GM13977 (cell line): ENCODE measurements around the gene P2RX7.

Experiments used
- DNase-seq: peaks from one replicate; pipeline ENCODE4 v3.0.0; 2012; ENCODE audit warnings: low spot score
- CTCF ChIP-seq: IDR thresholded peaks from 2 replicates; pipeline ENCODE4 v1.5.1; 2012; ENCODE audit warnings: mild to moderate bottlenecking, control low read depth; ENCODE audit not compliant: insufficient read depth; ENCODE audit errors: extremely low read depth, missing control alignments
- in situ Hi-C: fragments of 300-500 bp; cut with MboI; formaldehyde crosslinking; loops from one replicate; pipeline ENCODE4 v1.12.0; 2022; ENCODE audit warnings: low sequenced_read_pairs, low pct_unique_long_range_greater_than_20kb, mixed read lengths, inconsistent platforms; ENCODE audit not compliant: unreplicated experiment

Gene P2RX7

GRCh38 chr12:121093487-121093891 is 39.2 kb upstream of the P2RX7 start:
- in situ Hi-C loops: no loop called here

GRCh38 chr12:121095544-121096198 is 37.0 kb upstream of the P2RX7 start:
- peak; percentile 90 for DNase-seq
- TF ChIP-seq CTCF: peak; percentile 78
- in situ Hi-C loops: no loop called here

More at GRCh38 chr12:121093487-121093891, 39.2 kb upstream of the P2RX7 start:
- no peak for DNase-seq
- no peak for TF ChIP-seq CTCF

GRCh38 chr12:121096199-121096798 is 36.4 kb upstream of the P2RX7 start:
- no peak for DNase-seq

GRCh38 chr12:121099779-121100178 is 32.9 kb upstream of the P2RX7 start:
- TF ChIP-seq CTCF: no peak
- no peak for DNase-seq
- in situ Hi-C loops: loop anchor here (10.0 kb wide), 1 partner anchor 95 kb away; no protein-coding TSS in a partner anchor

More at GRCh38 chr12:121096199-121096798, 36.4 kb upstream of the P2RX7 start:
- in situ Hi-C loops: no loop called here
- TF ChIP-seq CTCF: no peak

- DNase-seq: no peak
- in situ Hi-C loops: loop anchor here (10.0 kb wide), 1 partner anchor 98 kb away; no protein-coding TSS in a partner anchor
Observed at GRCh38 chr12:121102307-121102706, 30.4 kb upstream of the P2RX7 start.

GRCh38 chr12:121107681-121108080 is 25.0 kb upstream of the P2RX7 start:
- in situ Hi-C loops: loop anchor here (10.0 kb wide), 1 partner anchor 103 kb away; no protein-coding TSS in a partner anchor
- TF ChIP-seq CTCF: no peak
- no peak for DNase-seq

More at GRCh38 chr12:121102307-121102706, 30.4 kb upstream of the P2RX7 start:
- TF ChIP-seq CTCF: no peak
